OCI-LY1 (cell line): Measurements from ENCODE around the gene CCL17.

Experiments
- H2AFZ ChIP-seq: fragments of 200-600 bp; sonication (generic), shearing (Covaris generic); 2 replicates; pipeline ENCODE4 v1.6.0; 2014; ENCODE audit warnings: antibody characterized with exemption, mild to moderate bottlenecking, low read length
- H3F3A ChIP-seq: fragments of 200-600 bp; sonication (generic), shearing (Covaris generic); 2 replicates; pipeline ENCODE4 v1.6.0; 2014; ENCODE audit warnings: mild to moderate bottlenecking, antibody characterized with exemption, low read length, moderate library complexity; ENCODE audit not compliant: insufficient read depth
- H3K27ac ChIP-seq: fragments of 200-600 bp; sonication (generic); 2 replicates; pipeline ENCODE4 v1.5.1; 2014; ENCODE audit warnings: low read length, mixed run types, mild to moderate bottlenecking, low read depth; ENCODE audit not compliant: poor library complexity, severe bottlenecking
- H3K27me3 ChIP-seq: fragments of 200-600 bp; sonication (generic); 2 replicates; pipeline ENCODE4 v1.6.0; 2014; ENCODE audit warnings: antibody characterized with exemption, mild to moderate bottlenecking, low read length, moderate library complexity; ENCODE audit not compliant: insufficient read depth
- H3K36me3 ChIP-seq: fragments of 200-600 bp; sonication (generic); 2 replicates; pipeline ENCODE4 v1.6.1; 2014; ENCODE audit warnings: mild to moderate bottlenecking, antibody characterized with exemption, low read length, moderate library complexity, mixed read lengths; ENCODE audit not compliant: insufficient read depth
- H3K4me1 ChIP-seq: fragments of 200-600 bp; sonication (generic); 2 replicates; pipeline ENCODE4 v1.5.1; 2014; ENCODE audit warnings: mild to moderate bottlenecking, low read length, moderate library complexity; ENCODE audit not compliant: insufficient read depth, severe bottlenecking
- H3K4me2 ChIP-seq: fragments of 200-600 bp; sonication (generic), shearing (Covaris generic); 2 replicates; pipeline ENCODE4 v1.6.1; 2014; ENCODE audit warnings: low read length
- H3K4me3 ChIP-seq: fragments of 200-600 bp; sonication (generic); 2 replicates; pipeline ENCODE4 v1.5.1; 2014; ENCODE audit warnings: low read length, low read depth, mild to moderate bottlenecking, mixed read lengths; ENCODE audit not compliant: poor library complexity, severe bottlenecking
- H3K79me2 ChIP-seq: fragments of 200-600 bp; shearing (Covaris generic); 2 replicates; pipeline ENCODE4 v1.6.1; 2016; ENCODE audit warnings: mixed run types, low read length, mixed read lengths; ENCODE audit not compliant: insufficient read depth
- H3K9ac ChIP-seq: fragments of 200-600 bp; sonication (generic), shearing (Covaris generic); 2 replicates; pipeline ENCODE4 v1.6.1; 2014; ENCODE audit warnings: mild to moderate bottlenecking, low read length, mixed read lengths
- H3K9me2 ChIP-seq: fragments of 200-600 bp; sonication (generic), shearing (Covaris generic); 2 replicates; pipeline ENCODE4 v1.6.1; 2014; ENCODE audit warnings: low read depth, mild to moderate bottlenecking, low read length, mixed read lengths
- H3K9me3 ChIP-seq: fragments of 200-600 bp; shearing (Covaris generic); 2 replicates; pipeline ENCODE4 v1.6.1; 2014; ENCODE audit warnings: low read length, mixed read lengths
- H4K20me1 ChIP-seq: fragments of 200-600 bp; sonication (generic), shearing (Covaris generic); 2 replicates; pipeline ENCODE4 v1.6.0; 2016; ENCODE audit warnings: mild to moderate bottlenecking, low read length; ENCODE audit not compliant: insufficient read depth
- EZH2 ChIP-seq: fragments of 200-600 bp; sonication (generic), shearing (Covaris generic); IDR thresholded peaks from 2 replicates; pipeline ENCODE4 v1.8.0; 2017; ENCODE audit warnings: borderline replicate concordance, mixed run types, mild to moderate bottlenecking, antibody characterized with exemption, low read length, moderate library complexity, mixed read lengths
- TF ChIP-seq, protein P1 (sequence below): fragments of 200-600 bp; sonication (generic), shearing (Covaris generic); IDR thresholded peaks from 2 replicates; pipeline ENCODE4 v1.5.1; 2017; ENCODE audit warnings: mild to moderate bottlenecking, antibody characterized with exemption, low read length, moderate library complexity, mixed read lengths

The CCL17 gene

DNA sequence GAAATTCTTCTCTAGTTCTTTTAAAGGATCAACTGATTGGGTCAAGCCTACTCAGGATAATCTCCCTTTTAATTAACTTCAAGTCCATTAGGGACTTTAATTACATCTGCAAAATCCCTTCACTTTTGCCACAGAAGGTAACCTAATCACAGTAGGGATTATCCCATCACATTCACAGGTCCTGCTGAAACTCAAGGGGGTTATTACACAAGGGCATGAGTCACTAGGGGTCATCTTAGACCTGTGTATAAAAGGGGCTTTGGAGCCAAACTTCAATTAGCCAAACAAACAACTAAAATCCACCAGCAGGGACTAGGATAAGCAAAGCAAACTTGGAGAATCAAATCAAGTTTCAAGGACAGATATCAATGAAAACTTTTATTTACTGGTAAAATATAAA lies 23.3 kb downstream of the CCL17 start:
- Histone ChIP-seq H3K36me3 (peaks cover 60% of the 10 kb centered on the region), H3F3A (no peaks in the 10 kb centered on the region), H3K27me3 (no peaks in the 10 kb centered on the region), H3K27ac (no peak overlapping the region), H3K4me3 (no peak overlapping the region), H3K4me1 (no peaks in the 10 kb centered on the region), H3K9me3 (no peaks in the 10 kb centered on the region), H3K9me2 (no peaks in the 10 kb centered on the region), H3K79me2 (no peaks in the 10 kb centered on the region), H2AFZ (no peak overlapping the region), H4K20me1 (no peaks in the 10 kb centered on the region), H3K9ac (no peak overlapping the region), H3K4me2 (no peak overlapping the region)
- TF ChIP-seq EZH2, result no peak
- TF ChIP-seq, protein P1, sequence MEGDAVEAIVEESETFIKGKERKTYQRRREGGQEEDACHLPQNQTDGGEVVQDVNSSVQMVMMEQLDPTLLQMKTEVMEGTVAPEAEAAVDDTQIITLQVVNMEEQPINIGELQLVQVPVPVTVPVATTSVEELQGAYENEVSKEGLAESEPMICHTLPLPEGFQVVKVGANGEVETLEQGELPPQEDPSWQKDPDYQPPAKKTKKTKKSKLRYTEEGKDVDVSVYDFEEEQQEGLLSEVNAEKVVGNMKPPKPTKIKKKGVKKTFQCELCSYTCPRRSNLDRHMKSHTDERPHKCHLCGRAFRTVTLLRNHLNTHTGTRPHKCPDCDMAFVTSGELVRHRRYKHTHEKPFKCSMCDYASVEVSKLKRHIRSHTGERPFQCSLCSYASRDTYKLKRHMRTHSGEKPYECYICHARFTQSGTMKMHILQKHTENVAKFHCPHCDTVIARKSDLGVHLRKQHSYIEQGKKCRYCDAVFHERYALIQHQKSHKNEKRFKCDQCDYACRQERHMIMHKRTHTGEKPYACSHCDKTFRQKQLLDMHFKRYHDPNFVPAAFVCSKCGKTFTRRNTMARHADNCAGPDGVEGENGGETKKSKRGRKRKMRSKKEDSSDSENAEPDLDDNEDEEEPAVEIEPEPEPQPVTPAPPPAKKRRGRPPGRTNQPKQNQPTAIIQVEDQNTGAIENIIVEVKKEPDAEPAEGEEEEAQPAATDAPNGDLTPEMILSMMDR, result no peak

DNA sequence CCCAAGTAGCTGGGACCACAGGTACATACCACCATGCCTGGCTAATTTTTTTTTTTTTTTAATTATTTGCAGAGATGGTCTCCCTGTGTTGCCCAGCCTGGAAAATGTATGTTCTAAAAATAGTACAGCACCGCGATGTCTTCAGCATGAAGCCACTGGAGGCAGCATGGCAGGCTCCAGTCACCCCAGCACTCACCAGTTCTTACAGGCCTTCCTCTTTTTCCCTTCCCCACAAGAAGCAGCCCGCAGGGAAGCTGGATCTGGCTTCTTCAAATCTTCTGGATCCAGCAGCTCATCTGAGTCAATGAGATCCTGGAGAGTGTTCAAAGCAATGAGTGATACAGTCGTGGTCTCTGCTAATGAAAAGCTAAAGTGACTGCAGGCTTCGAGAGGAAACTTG lies 26.4 kb downstream of the CCL17 start:
- Histone ChIP-seq H3K36me3 (peaks cover 91% of the 10 kb centered on the region), H3K27ac (no peak overlapping the region), H4K20me1 (no peaks in the 10 kb centered on the region), H3K4me2 (no peak overlapping the region), H3K4me1 (no peaks in the 10 kb centered on the region), H3K9ac (no peak overlapping the region), H2AFZ (no peak overlapping the region), H3K9me3 (no peaks in the 10 kb centered on the region), H3K27me3 (no peaks in the 10 kb centered on the region), H3K79me2 (no peaks in the 10 kb centered on the region), H3F3A (no peaks in the 10 kb centered on the region), H3K9me2 (no peaks in the 10 kb centered on the region), H3K4me3 (no peak overlapping the region)
- TF ChIP-seq EZH2, result no peak
- TF ChIP-seq, protein P1, result no peak

DNA sequence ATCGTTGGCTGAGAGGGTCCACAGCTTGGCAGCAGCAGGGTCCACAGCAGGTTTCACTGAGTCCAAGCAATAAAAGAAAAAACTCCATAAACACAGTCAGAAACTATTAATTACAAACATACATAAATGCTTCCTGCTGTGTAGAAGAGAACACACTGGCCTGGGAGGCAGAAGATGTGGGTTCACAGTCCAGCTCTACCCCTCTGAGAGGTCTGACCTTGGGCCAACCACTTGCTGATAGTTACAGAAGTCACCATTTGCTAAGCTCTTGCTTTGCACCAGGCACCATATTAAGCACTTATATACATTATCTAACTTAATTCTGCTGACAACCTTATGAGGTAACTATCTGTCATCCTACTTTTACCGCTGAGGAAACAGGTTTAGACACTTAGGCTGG lies 27.9 kb downstream of the CCL17 start:
- H3K4me2 ChIP-seq, result no peak overlapping the region
- TF ChIP-seq, protein P1, result no peak
- no peak for TF ChIP-seq EZH2
- H3K36me3 ChIP-seq, result peaks cover 91% of the 10 kb centered on the region

More for the DNA sequence above, 27.9 kb downstream of the CCL17 start:
- no peak overlapping the region for H3K4me3 ChIP-seq
- no peaks in the 10 kb centered on the region for H3K9me3 ChIP-seq
- no peak overlapping the region for H3K27ac ChIP-seq
- H2AFZ ChIP-seq, result no peak overlapping the region
- no peaks in the 10 kb centered on the region for H3K9me2 ChIP-seq
- no peak overlapping the region for H3K9ac ChIP-seq
- no peaks in the 10 kb centered on the region for H3K4me1 ChIP-seq
- no peaks in the 10 kb centered on the region for H3K27me3 ChIP-seq
- H3K79me2 ChIP-seq, result no peaks in the 10 kb centered on the region
- no peaks in the 10 kb centered on the region for H4K20me1 ChIP-seq
- H3F3A ChIP-seq, result no peaks in the 10 kb centered on the region
